Heart right ventricle (tissue), 16 donors: ENCODE measurements around the gene SUMO3. TPM values are rescaled to one million over a fixed set of nuclear protein-coding genes. Genes with fewer than 3 reads are reported as not detected.

Experiments used
- ATAC-seq, 8 donors: fragments of 200-7000 bp; cut with Tn5 transposase; one replicate each; pipeline ENCODE4 v1.9.1; 2020; ENCODE audit warnings: mild to moderate bottlenecking in 8 of 8, moderate library complexity in 8 of 8, moderate number of reproducible peaks in 1 of 8
- DNase-seq, 2 donors: peaks; one replicate each; pipeline ENCODE4 v3.0.0-alpha.2; 2020
- H3K27ac ChIP-seq, 10 donors: fragments of 200-600 bp; sonication (generic) in 2 of 10; one replicate each; pipeline versions ENCODE4 v1.5.0 to v1.8.0; 2020 to 2022; ENCODE audit warnings: mild to moderate bottlenecking in 3 of 10
- H3K27me3 ChIP-seq, 7 donors: fragments of 200-600 bp; one replicate each; pipeline ENCODE4 v1.8.0; 2021 to 2022; ENCODE audit warnings: mild to moderate bottlenecking in 2 of 7
- H3K36me3 ChIP-seq, 9 donors: fragments of 200-600 bp; sonication (generic) in 1 of 9; one replicate each; pipeline versions ENCODE4 v1.5.0 to v1.8.0; 2020 to 2022; ENCODE audit warnings: mild to moderate bottlenecking in 2 of 9
- H3K4me1 ChIP-seq, 9 donors: fragments of 200-600 bp; sonication (generic) in 1 of 9; one replicate each; pipeline versions ENCODE4 v1.5.0 to v1.8.0; 2020 to 2022; ENCODE audit warnings: mild to moderate bottlenecking in 4 of 9
- H3K4me3 ChIP-seq, 10 donors: fragments of 200-600 bp; sonication (generic) in 2 of 10; one replicate each; pipeline versions ENCODE4 v1.5.0 to v1.8.0; 2020 to 2022; ENCODE audit warnings: mild to moderate bottlenecking in 7 of 10, moderate library complexity in 2 of 10
- H3K9me3 ChIP-seq, 11 donors: fragments of 200-600 bp in 10 of 11; sonication (generic) in 2 of 11; one replicate each; pipeline versions ENCODE4 v1.5.0 to v1.8.0; 2013 to 2022; ENCODE audit warnings: mild to moderate bottlenecking in 2 of 11, control low read depth in 1 of 11, moderate library complexity in 1 of 11
- WGBS, 2 donors: extraction: QIAGEN DNeasy Blood & Tissue Kit; methylation state at CpG; one replicate each; pipeline ENCODE4 v1.1.7; 2013; ENCODE audit warnings: inconsistent platforms in 1 of 2; 5-methylcytosine and 5-hydroxymethylcytosine counted together
- intact Hi-C, 10 donors: fragments of 100-400 bp; cut with DNase I; formaldehyde crosslinking; loops; one replicate each; pipeline versions ENCODE4 v1.11.1 to v1.14.2; 2022
- polyA plus RNA-seq, 2 donors: library from polyadenylated mRNA; stranded (reverse); fragments of 200-250 nt; gene quantifications; one replicate each; pipeline ENCODE4 v1.2.3, GENCODE V29; 2013
- total RNA-seq, 10 donors: library from RNA; stranded (reverse); fragmentation: NEBNext Ultra II Directional in 3 of 10; extraction: Animal tissue kit (Norgen Biotek cat#: 25700) in 3 of 10; gene quantifications; one replicate each; pipeline versions ENCODE4 v1.2.1 to v1.2.4, GENCODE V29; 2021 to 2023
- TF ChIP-seq, protein P1 (sequence below), 9 donors: fragments of 200-600 bp; sonication (generic) in 2 of 9; IDR thresholded peaks; one replicate each; pipeline versions ENCODE4 v1.5.0 to v1.8.0; 2021 to 2022; ENCODE audit warnings: antibody characterized with exemption in 9 of 9, mild to moderate bottlenecking in 5 of 9, moderate library complexity in 1 of 9
- donor health status: Arrhythmogenic right ventricular cardiomyopathy.
- donor health status: ischemic (EF 13 %, LVEDD 7.1; RV severe dilation, severe dysfunction).
- donor health status: healthy with polysubstance abuse.
- donor health status: DM: no; HTN: yes; CAD: no.
- donor health status: DM: no; HTN: no; CAD: no.
- donor health status: ischemic (EF 25% LVEDD 6.9; RV normal size, moderate dysfunction).
- donor health status: ischemic (EF 25% LVEDD 5.7; RV mildly dilated, moderate dysfunction).
- donor health status: healthy.
- donor health status: DM: yes; HTN: yes; CAD: no.
- donor health status: Ischemic cardiomyopathy.
- donor health status: ischemic (EF 35%, LVEDD 5.7; RV mildly dilated, moderate dysfunction).
- donor health status: nonischemic (EF 11% LVEDD 7.7; RV severe dilation, severe dysfunction).
- donor health status: DM: yes; HTN: yes; CAD: no.
- donor health status: PGD.
- donor health status: ischemic (EF 29% LVEDD 5.4; RV normal size, mild dysfunction).
- donor health status: nonischemic (EF 23%, LVEDD 6.1; RV moderate dilation, normal function).

The SUMO3 gene
- total and polyA plus RNA-seq, 12 donors: 14.9 to 80.9 (median 70.5) TPM

DNA sequence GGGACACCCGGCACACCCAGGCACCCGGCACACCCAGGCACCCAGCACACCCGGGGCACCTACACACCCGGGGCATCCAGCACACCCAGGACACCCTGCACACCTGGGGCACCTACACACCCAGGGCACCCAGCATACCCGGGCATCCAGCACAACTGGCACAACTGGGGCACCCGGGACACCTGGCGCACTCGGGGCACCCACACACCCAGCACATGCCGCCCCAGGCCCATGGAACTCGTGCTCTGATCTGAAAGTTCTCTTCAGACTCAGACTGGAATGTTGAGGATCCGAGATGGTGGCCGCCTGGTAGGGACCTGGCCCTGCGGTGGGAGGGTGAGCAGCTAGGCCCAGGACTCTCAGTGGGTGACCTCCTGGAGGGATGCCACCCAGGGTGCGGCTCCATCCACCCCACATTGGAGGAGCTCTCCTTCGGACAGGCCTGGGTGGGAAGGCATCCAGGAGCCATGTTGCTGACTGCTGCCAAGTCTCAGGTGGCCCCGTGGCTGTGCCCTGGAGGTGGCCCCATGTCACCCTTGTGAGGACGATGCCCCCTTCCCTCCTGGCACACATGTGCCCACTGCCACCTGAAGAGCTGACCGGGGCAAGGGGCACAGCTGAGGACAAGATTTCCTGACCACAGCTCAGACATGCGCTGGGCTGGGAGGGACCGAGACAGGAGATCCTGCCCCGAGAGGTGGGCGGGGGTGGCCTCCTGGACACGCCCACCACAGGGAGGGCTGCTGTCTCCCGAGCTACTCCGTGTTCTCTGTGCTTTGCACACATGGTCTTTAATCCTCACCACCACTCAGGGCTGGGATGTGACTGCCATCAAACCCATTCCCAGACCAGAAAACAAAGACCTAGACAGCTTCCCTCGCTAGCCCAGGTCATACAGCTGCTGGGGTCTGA, 53.3 kb downstream of the SUMO3 start:
- Histone ChIP-seq H3K4me3 (no peak overlapping the region), H3K4me1 (peaks cover 0 to 12% (median 0%) of the 10 kb centered on the region in 9 donors), H3K9me3 (no peaks in the 10 kb centered on the region), H3K27me3 (no peaks in the 10 kb centered on the region), H3K36me3 (peaks cover 0 to 15% (median 1%) of the 10 kb centered on the region in 9 donors), H3K27ac (no peak overlapping the region)
- DNase-seq: no peak
- no peak for ATAC-seq
- TF ChIP-seq, protein P1, sequence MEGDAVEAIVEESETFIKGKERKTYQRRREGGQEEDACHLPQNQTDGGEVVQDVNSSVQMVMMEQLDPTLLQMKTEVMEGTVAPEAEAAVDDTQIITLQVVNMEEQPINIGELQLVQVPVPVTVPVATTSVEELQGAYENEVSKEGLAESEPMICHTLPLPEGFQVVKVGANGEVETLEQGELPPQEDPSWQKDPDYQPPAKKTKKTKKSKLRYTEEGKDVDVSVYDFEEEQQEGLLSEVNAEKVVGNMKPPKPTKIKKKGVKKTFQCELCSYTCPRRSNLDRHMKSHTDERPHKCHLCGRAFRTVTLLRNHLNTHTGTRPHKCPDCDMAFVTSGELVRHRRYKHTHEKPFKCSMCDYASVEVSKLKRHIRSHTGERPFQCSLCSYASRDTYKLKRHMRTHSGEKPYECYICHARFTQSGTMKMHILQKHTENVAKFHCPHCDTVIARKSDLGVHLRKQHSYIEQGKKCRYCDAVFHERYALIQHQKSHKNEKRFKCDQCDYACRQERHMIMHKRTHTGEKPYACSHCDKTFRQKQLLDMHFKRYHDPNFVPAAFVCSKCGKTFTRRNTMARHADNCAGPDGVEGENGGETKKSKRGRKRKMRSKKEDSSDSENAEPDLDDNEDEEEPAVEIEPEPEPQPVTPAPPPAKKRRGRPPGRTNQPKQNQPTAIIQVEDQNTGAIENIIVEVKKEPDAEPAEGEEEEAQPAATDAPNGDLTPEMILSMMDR (IDR thresholded peaks at IDR 0.05): no peak
- 76 to 81% methylated on average over 25 to 26 of the region's 26 CpGs for WGBS, 2 donors
- intact Hi-C loops: no loop called here

DNA sequence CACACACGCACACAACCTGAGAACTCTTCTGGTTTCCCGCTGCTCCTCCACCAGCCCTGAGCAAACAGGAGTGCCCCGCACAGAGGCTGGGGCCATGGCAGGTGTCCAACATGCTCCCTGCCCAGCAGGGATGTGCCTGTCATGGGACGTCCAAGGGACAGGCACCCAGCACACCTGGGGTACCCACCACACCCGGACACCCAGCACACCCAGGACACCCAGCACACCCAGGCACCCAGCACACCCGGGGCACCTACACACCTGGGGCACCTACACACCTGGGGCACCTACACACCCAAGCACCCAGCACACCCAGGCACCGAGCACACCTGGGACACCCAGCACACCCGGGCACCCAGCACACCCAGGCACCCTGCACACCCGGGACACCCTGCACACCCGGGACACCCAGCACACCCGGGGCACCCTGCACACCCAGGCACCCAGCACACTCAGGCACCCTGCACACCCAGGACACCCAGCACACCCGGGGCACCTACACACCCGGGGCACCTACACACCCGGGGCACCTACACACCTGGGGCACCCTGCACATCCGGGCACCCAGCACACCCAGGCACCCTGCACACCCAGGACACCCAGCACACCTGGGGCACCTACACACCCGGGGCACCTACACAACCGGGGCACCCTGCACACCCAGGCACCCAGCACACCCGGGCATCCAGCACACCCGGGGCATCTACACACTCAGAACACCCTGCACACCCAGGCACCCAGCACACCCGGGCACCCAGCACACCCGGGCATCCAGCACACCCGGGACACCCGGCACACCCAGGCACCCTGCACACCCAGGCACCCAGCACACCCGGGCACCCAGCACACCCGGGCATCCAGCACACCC, 54.2 kb downstream of the SUMO3 start:
- Histone ChIP-seq H3K36me3 (peaks cover 0 to 7% (median 0%) of the 10 kb centered on the region in 9 donors), H3K27me3 (no peaks in the 10 kb centered on the region), H3K4me3 (no peak overlapping the region), H3K9me3 (no peaks in the 10 kb centered on the region), H3K4me1 (peaks cover 0 to 12% (median 0%) of the 10 kb centered on the region in 9 donors), H3K27ac (no peak overlapping the region)
- TF ChIP-seq, protein P1 (IDR thresholded peaks at IDR 0.05): no peak
- 86 to 92% methylated on average over 21 to 24 of the region's 25 CpGs for WGBS, 2 donors
- ATAC-seq: no peak
- intact Hi-C loops: no loop called here
- DNase-seq: no peak

DNA sequence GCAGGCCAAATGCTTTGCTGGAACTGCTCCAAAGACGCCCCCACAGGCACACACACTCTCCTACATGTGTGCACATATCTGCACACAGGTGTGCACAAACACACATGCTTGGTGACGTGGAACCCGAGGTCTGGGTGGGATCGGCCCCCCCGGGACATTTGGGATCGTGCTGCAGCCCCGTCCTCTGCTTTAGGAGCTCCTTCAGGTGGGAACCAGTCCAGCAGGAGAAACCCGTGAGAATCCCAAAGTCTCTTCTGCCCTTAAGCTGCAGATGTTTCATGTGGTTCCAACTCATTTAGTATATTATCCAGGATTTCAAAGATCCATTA, 54.8 kb downstream of the SUMO3 start:
- WGBS, 2 donors: 83 to 85% methylated on average over 8 of the region's 8 CpGs
- TF ChIP-seq, protein P1 (IDR thresholded peaks at IDR 0.05): no peak
- H3K27me3 ChIP-seq: no peaks in the 10 kb centered on the region
- intact Hi-C loops: no loop called here
- ATAC-seq (no peak), DNase-seq (no peak)
- H3K27ac ChIP-seq: no peak overlapping the region
- H3K4me1 ChIP-seq: peaks cover 0 to 12% (median 0%) of the 10 kb centered on the region in 9 donors
- H3K36me3 ChIP-seq: peaks cover 0 to under 1% (median 0%) of the 10 kb centered on the region in 9 donors
- H3K4me3 ChIP-seq: no peak overlapping the region
- H3K9me3 ChIP-seq: no peaks in the 10 kb centered on the region

DNA sequence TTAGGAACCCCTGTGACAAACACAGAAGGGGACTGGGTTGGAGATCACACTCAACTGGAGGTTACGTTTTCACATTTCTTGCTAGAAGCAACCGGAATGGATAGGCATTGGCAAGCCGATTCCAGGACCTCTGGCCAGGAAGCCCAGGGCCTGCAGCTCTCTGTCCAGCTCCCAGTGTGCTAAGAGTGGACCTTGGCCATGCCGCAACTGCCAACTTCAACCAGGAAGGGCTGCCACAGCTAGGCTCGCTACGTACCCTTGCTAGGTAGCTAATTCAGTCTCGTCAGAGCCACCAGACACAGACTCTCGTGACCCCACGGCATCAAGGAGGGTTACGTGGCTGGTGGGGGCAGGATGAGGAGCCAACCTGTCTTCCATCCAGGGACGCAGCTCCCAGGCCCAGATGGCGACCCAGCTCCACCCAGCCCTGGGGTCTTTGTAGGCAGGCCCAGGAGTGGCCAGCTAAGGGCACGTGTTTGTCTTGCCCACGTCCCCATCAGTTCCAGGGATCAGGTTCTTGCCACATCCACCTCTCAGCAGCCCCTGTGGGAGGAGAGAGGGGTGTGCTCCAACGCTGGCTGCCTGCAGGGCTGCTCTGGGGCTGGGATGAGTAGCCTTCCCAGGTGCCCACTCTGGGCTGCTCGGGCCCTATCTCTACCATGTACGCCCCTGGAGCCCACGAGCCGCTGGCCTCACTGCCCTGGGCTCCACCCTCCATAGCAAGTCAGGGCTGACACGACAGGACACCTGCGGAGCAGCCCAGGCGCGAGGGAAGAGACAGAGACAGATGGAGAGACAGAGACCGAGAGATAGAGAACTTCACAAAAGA, 55.4 kb downstream of the SUMO3 start:
- H3K27ac ChIP-seq: no peak overlapping the region
- no peaks in the 10 kb centered on the region for H3K27me3 ChIP-seq
- peaks cover 0 to 12% (median 0%) of the 10 kb centered on the region in 9 donors for H3K4me1 ChIP-seq
- intact Hi-C loops: no loop called here
- H3K9me3 ChIP-seq: no peaks in the 10 kb centered on the region
- no peak overlapping the region for H3K4me3 ChIP-seq
- WGBS, 2 donors: 89 to 90% methylated on average over 24 of the region's 24 CpGs
- DNase-seq (no peak), ATAC-seq (no peak)
- no peaks in the 10 kb centered on the region for H3K36me3 ChIP-seq
- TF ChIP-seq, protein P1 (IDR thresholded peaks at IDR 0.05): no peak
